ENCODE data around the gene GPR31.
"Not testable (repeated sequence)": the region's sequence is repeated elsewhere in the genome, so short reads cannot be mapped to it uniquely, and the experiment has no call there.

The GPR31 gene

GRCh38 chr6:167200806-167201205, 43.0 kb upstream of the GPR31 start:
- Histone ChIP-seq H3K27me3 (ENCODE audit: control insufficient read depth, low read length) (peaks cover 16% of the 10 kb centered on the region), H3K27ac (ENCODE audit: low read depth, low read length) (no peak overlapping the region), H3K4me3 (ENCODE audit: low read length) (no peak overlapping the region), H3F3A (ENCODE audit: control insufficient read depth, insufficient read depth) (no peaks in the 10 kb centered on the region), H3K9me3 (ENCODE audit: control insufficient read depth, insufficient read depth, low read length) (no peaks in the 10 kb centered on the region), H4K20me1 (ENCODE audit: control insufficient read depth, insufficient read depth, low read depth, low read length) (no peaks in the 10 kb centered on the region), H3K4me1 (ENCODE audit: control insufficient read depth, low read length) (no peaks in the 10 kb centered on the region), H3K4me2 (ENCODE audit: low read length) (no peak overlapping the region), H3K9me2 (replicated peaks; ENCODE audit: control insufficient read depth, low read length) (no peaks in the 10 kb centered on the region), H3K79me2 (ENCODE audit: control insufficient read depth, low read length) (no peaks in the 10 kb centered on the region), H3K36me3 (ENCODE audit: control insufficient read depth, low read length) (no peaks in the 10 kb centered on the region)
- TF ChIP-seq EZH2phosphoT487 (IDR thresholded peaks at IDR 0.05; ENCODE audit: borderline replicate concordance, low read length), result no peak
- no peak for TF ChIP-seq CTCF (IDR thresholded peaks at IDR 0.05; ENCODE audit: low read depth, low read length, poor library complexity, severe bottlenecking)

- not testable (repeated sequence) for H3K79me2 ChIP-seq (ENCODE audit: control insufficient read depth, low read length); H3K36me3 ChIP-seq (ENCODE audit: control insufficient read depth, low read length); H3F3A ChIP-seq (ENCODE audit: control insufficient read depth, insufficient read depth); H4K20me1 ChIP-seq (ENCODE audit: control insufficient read depth, insufficient read depth, low read depth, low read length); H3K27ac ChIP-seq (ENCODE audit: low read depth, low read length); H3K4me3 ChIP-seq (ENCODE audit: low read length); H3K4me1 ChIP-seq (ENCODE audit: control insufficient read depth, low read length); H3K9me2 ChIP-seq (replicated peaks; ENCODE audit: control insufficient read depth, low read length); H3K4me2 ChIP-seq (ENCODE audit: low read length); H3K9me3 ChIP-seq (ENCODE audit: control insufficient read depth, insufficient read depth, low read length)
- H3K27me3 ChIP-seq (ENCODE audit: control insufficient read depth, low read length), result peaks cover 14% of the 10 kb centered on the region
Measured at GRCh38 chr6:167195941-167196610, 38.3 kb upstream of the GPR31 start.

GRCh38 chr6:167193515-167194125, 35.8 kb upstream of the GPR31 start:
- not testable (repeated sequence) for H3K4me2 ChIP-seq (ENCODE audit: low read length); H3K36me3 ChIP-seq (ENCODE audit: control insufficient read depth, low read length); H3K27ac ChIP-seq (ENCODE audit: low read depth, low read length); H3K9me2 ChIP-seq (replicated peaks; ENCODE audit: control insufficient read depth, low read length); H3K27me3 ChIP-seq (ENCODE audit: control insufficient read depth, low read length); H3F3A ChIP-seq (ENCODE audit: control insufficient read depth, insufficient read depth); H4K20me1 ChIP-seq (ENCODE audit: control insufficient read depth, insufficient read depth, low read depth, low read length); H3K9me3 ChIP-seq (ENCODE audit: control insufficient read depth, insufficient read depth, low read length); H3K4me3 ChIP-seq (ENCODE audit: low read length); H3K4me1 ChIP-seq (ENCODE audit: control insufficient read depth, low read length); H3K79me2 ChIP-seq (ENCODE audit: control insufficient read depth, low read length)

GRCh38 chr6:167191043-167191583, 33.3 kb upstream of the GPR31 start:
- not testable (repeated sequence) for H3K27ac ChIP-seq (ENCODE audit: low read depth, low read length); H3K27me3 ChIP-seq (ENCODE audit: control insufficient read depth, low read length); H3K79me2 ChIP-seq (ENCODE audit: control insufficient read depth, low read length); H3K9me2 ChIP-seq (replicated peaks; ENCODE audit: control insufficient read depth, low read length); H4K20me1 ChIP-seq (ENCODE audit: control insufficient read depth, insufficient read depth, low read depth, low read length); H3K4me2 ChIP-seq (ENCODE audit: low read length); H3F3A ChIP-seq (ENCODE audit: control insufficient read depth, insufficient read depth); H3K36me3 ChIP-seq (ENCODE audit: control insufficient read depth, low read length); H3K4me3 ChIP-seq (ENCODE audit: low read length); H3K9me3 ChIP-seq (ENCODE audit: control insufficient read depth, insufficient read depth, low read length); H3K4me1 ChIP-seq (ENCODE audit: control insufficient read depth, low read length)

- H3K4me1 ChIP-seq (ENCODE audit: control insufficient read depth, low read length); H3F3A ChIP-seq (ENCODE audit: control insufficient read depth, insufficient read depth); H3K36me3 ChIP-seq (ENCODE audit: control insufficient read depth, low read length); H3K27ac ChIP-seq (ENCODE audit: low read depth, low read length); H3K9me3 ChIP-seq (ENCODE audit: control insufficient read depth, insufficient read depth, low read length); H3K79me2 ChIP-seq (ENCODE audit: control insufficient read depth, low read length); H3K4me3 ChIP-seq (ENCODE audit: low read length); H3K4me2 ChIP-seq (ENCODE audit: low read length); H4K20me1 ChIP-seq (ENCODE audit: control insufficient read depth, insufficient read depth, low read depth, low read length); H3K27me3 ChIP-seq (ENCODE audit: control insufficient read depth, low read length); H3K9me2 ChIP-seq (replicated peaks; ENCODE audit: control insufficient read depth, low read length): not testable (repeated sequence)
Measured at GRCh38 chr6:167187275-167187674, 29.5 kb upstream of the GPR31 start.

- H3K27me3 ChIP-seq (ENCODE audit: control insufficient read depth, low read length); H3F3A ChIP-seq (ENCODE audit: control insufficient read depth, insufficient read depth); H3K4me1 ChIP-seq (ENCODE audit: control insufficient read depth, low read length); H3K4me2 ChIP-seq (ENCODE audit: low read length); H3K27ac ChIP-seq (ENCODE audit: low read depth, low read length); H4K20me1 ChIP-seq (ENCODE audit: control insufficient read depth, insufficient read depth, low read depth, low read length); H3K9me3 ChIP-seq (ENCODE audit: control insufficient read depth, insufficient read depth, low read length); H3K4me3 ChIP-seq (ENCODE audit: low read length); H3K79me2 ChIP-seq (ENCODE audit: control insufficient read depth, low read length); H3K9me2 ChIP-seq (replicated peaks; ENCODE audit: control insufficient read depth, low read length); H3K36me3 ChIP-seq (ENCODE audit: control insufficient read depth, low read length): not testable (repeated sequence)
Measured at GRCh38 chr6:167185101-167185500, 27.3 kb upstream of the GPR31 start.

GRCh38 chr6:167182913-167183314, 25.1 kb upstream of the GPR31 start:
- not testable (repeated sequence) for H4K20me1 ChIP-seq (ENCODE audit: control insufficient read depth, insufficient read depth, low read depth, low read length); H3K9me2 ChIP-seq (replicated peaks; ENCODE audit: control insufficient read depth, low read length); H3K36me3 ChIP-seq (ENCODE audit: control insufficient read depth, low read length); H3F3A ChIP-seq (ENCODE audit: control insufficient read depth, insufficient read depth); H3K27me3 ChIP-seq (ENCODE audit: control insufficient read depth, low read length); H3K4me1 ChIP-seq (ENCODE audit: control insufficient read depth, low read length); H3K9me3 ChIP-seq (ENCODE audit: control insufficient read depth, insufficient read depth, low read length); H3K4me3 ChIP-seq (ENCODE audit: low read length); H3K4me2 ChIP-seq (ENCODE audit: low read length); H3K79me2 ChIP-seq (ENCODE audit: control insufficient read depth, low read length); H3K27ac ChIP-seq (ENCODE audit: low read depth, low read length)

Measured in DOHH2 (cell line).